K562 (cell line): ENCODE results near the gene STAM2. TPM values are rescaled to one million over a fixed set of nuclear protein-coding genes. Genes with fewer than 3 reads are reported as not detected.

Experiments
- ATAC-seq: fragments of 200-7000 bp; cut with Tn5 transposase; 3 replicates; pipeline ENCODE4 v1.9.1; 2020; ENCODE audit warnings: moderate library complexity
- BruUV-seq: library from RNA; stranded (reverse); fragments of 400-500 nt; replicated peaks from 2 replicates; lab custom pipeline; 2021; lab: Mats Ljungman, UMichigan
- CTCF ChIA-PET: fragments of 300-600 bp; formaldehyde crosslinking; extraction: SDS; loops from one replicate; lab custom pipeline; 2021; ENCODE audit warnings: low intra/inter-chr PET ratio; lab: Yijun Ruan, JAX
- POLR2A ChIA-PET: fragments of 300-600, 350-650 bp; sonication (Branson Sonifier 250); formaldehyde crosslinking; extraction: SDS; loops from one replicate; lab custom pipeline; 2021; ENCODE audit warnings: antibody characterized with exemption, inconsistent platforms; lab: Yijun Ruan, JAX
- DNase-seq, 4 experiments: peaks; one replicate each; pipeline versions ENCODE4 v3.0.0 to v3.0.0-alpha.2; 2011 to 2018; ENCODE audit warnings: low spot score in 3 of 4, mixed read lengths in 3 of 4; ENCODE audit errors: extremely low read depth in 1 of 4
- FAIRE-seq: peaks from 2 replicates; lab custom pipeline; 2011; peaks lifted over from hg19 to GRCh38; lab: Jason Lieb, UNC
- H2AFZ ChIP-seq: 2 replicates; pipeline ENCODE4 v1.6.0; 2011; ENCODE audit warnings: low read depth, low read length, control low read depth, inconsistent platforms
- H3K27ac ChIP-seq: fragments of 200-600 bp; 3 replicates; pipeline ENCODE4 v1.8.0; 2011; ENCODE audit warnings: low read depth, mild to moderate bottlenecking, control low read depth, inconsistent platforms, low read length, moderate library complexity, mixed read lengths; ENCODE audit errors: extremely low read depth
- H3K27me3 ChIP-seq, 2 experiments: fragments of 300-600 bp in 1 of 2; 2 replicates in 1 of 2; 3 replicates in 1 of 2; pipeline versions ENCODE4 v1.6.0 to v1.8.0; 2011; ENCODE audit warnings: inconsistent platforms in 2 of 2, low read length in 2 of 2, mild to moderate bottlenecking in 1 of 2, mixed read lengths in 1 of 2, moderate library complexity in 1 of 2; ENCODE audit not compliant: control insufficient read depth in 2 of 2, insufficient read depth in 2 of 2
- H3K36me3 ChIP-seq: fragments of 300-600 bp; 3 replicates; pipeline ENCODE4 v1.8.0; 2011; ENCODE audit warnings: mild to moderate bottlenecking, low read length, inconsistent platforms; ENCODE audit not compliant: control insufficient read depth, insufficient read depth
- H3K4me1 ChIP-seq, 2 experiments: fragments of 200-600 bp in 1 of 2; replicated peaks in 1 of 2; 2 replicates in 1 of 2; 3 replicates in 1 of 2; pipeline versions ENCODE4 v1.5.1 to v1.8.0; 2011; ENCODE audit warnings: inconsistent platforms in 2 of 2, low read length in 2 of 2, mild to moderate bottlenecking in 1 of 2, mixed read lengths in 1 of 2, moderate library complexity in 1 of 2; ENCODE audit not compliant: control insufficient read depth in 2 of 2, insufficient read depth in 2 of 2
- H3K4me2 ChIP-seq: 2 replicates; pipeline ENCODE4 v1.6.1; 2011; ENCODE audit warnings: low read length, control low read depth, inconsistent platforms, mixed read lengths; ENCODE audit not compliant: insufficient read depth
- H3K4me3 ChIP-seq: fragments of 200-600 bp; sonication (generic), shearing (Covaris generic); 2 replicates; pipeline ENCODE4 v1.5.1; 2016; ENCODE audit warnings: control low read depth, inconsistent platforms
- H3K79me2 ChIP-seq: fragments of 200-600 bp; 3 replicates; pipeline ENCODE4 v1.8.0; 2011; ENCODE audit warnings: low read length, inconsistent platforms; ENCODE audit not compliant: control insufficient read depth, insufficient read depth
- H3K9ac ChIP-seq, 2 experiments: 2 replicates each; pipeline versions ENCODE4 v1.6.0 to v1.6.1; 2011; ENCODE audit warnings: low read depth in 2 of 2, low read length in 2 of 2, control low read depth in 1 of 2, inconsistent platforms in 1 of 2, mild to moderate bottlenecking in 1 of 2, mixed read lengths in 1 of 2; ENCODE audit not compliant: insufficient read depth in 1 of 2
- H3K9me1 ChIP-seq: one replicate; pipeline ENCODE4 v1.6.0; 2011; ENCODE audit warnings: inconsistent platforms, mild to moderate bottlenecking, low read length, moderate library complexity; ENCODE audit not compliant: control insufficient read depth, insufficient read depth
- H3K9me3 ChIP-seq: replicated peaks from 2 replicates; pipeline ENCODE4 v1.5.1; 2011; ENCODE audit warnings: low read depth, low read length, inconsistent platforms; ENCODE audit not compliant: control insufficient read depth, insufficient read depth
- H4K20me1 ChIP-seq: replicated peaks from 2 replicates; pipeline ENCODE4 v1.6.1; 2011; ENCODE audit warnings: low read length, inconsistent platforms, mixed read lengths; ENCODE audit not compliant: control insufficient read depth, insufficient read depth
- CEBPG ChIP-seq, 3 experiments: fragments of 200-800 bp in 1 of 3; sonication (Bioruptor generic) in 1 of 3; sonication (generic) in 1 of 3; formaldehyde crosslinking in 1 of 3; IDR thresholded peaks in 2 of 3; conservative IDR thresholded peaks in 1 of 3; 2 replicates each; pipeline versions ENCODE4 v1.6.1 to v1.8.0; 2016 to 2022; ENCODE audit warnings: missing compliant biosample characterization in 2 of 3, missing genetic modification characterization in 2 of 3, mild to moderate bottlenecking in 1 of 3, missing genetic modification reagents in 1 of 3
- FOXA1 ChIP-seq: fragments of 450-650 bp; IDR thresholded peaks from 2 replicates; pipeline ENCODE4 v1.6.1; 2016; ENCODE audit warnings: mild to moderate bottlenecking, borderline replicate concordance
- GABPB2 ChIP-seq: fragments of 250-450 bp; sonication (Bioruptor Pico); conservative IDR thresholded peaks from 2 replicates; pipeline ENCODE4 v1.5.1; 2021; ENCODE audit warnings: mild to moderate bottlenecking
- HDAC1 ChIP-seq, 2 experiments: fragments of 450-650 bp; IDR thresholded peaks; 2 replicates each; pipeline ENCODE4 v1.6.1; 2016 to 2017; ENCODE audit warnings: inconsistent platforms in 1 of 2, mild to moderate bottlenecking in 1 of 2, moderate library complexity in 1 of 2
- HNRNPUL1 ChIP-seq: fragments of 200-400 bp; formaldehyde crosslinking; IDR thresholded peaks from 2 replicates; pipeline ENCODE4 v1.6.1; 2017; ENCODE audit warnings: low read length
- KLF1 ChIP-seq: fragments of 450-650 bp; IDR thresholded peaks from 2 replicates; pipeline ENCODE4 v1.6.1; 2016; ENCODE audit warnings: missing genetic modification characterization, missing compliant biosample characterization
- NCOA4 ChIP-seq: fragments of 450-650 bp; IDR thresholded peaks from 2 replicates; pipeline ENCODE4 v1.6.1; 2018; ENCODE audit warnings: mild to moderate bottlenecking; ENCODE audit not compliant: partially characterized antibody
- PML ChIP-seq: IDR thresholded peaks from 2 replicates; pipeline ENCODE4 v1.6.1; 2012; ENCODE audit warnings: low read length, inconsistent platforms
- XRCC5 ChIP-seq: fragments of 200-400 bp; formaldehyde crosslinking; IDR thresholded peaks from 2 replicates; pipeline ENCODE4 v1.6.1; 2017; ENCODE audit warnings: low read depth, mild to moderate bottlenecking, low read length
- ZNF133 ChIP-seq: fragments of 250-450 bp; sonication (Bioruptor Pico); IDR thresholded peaks from 2 replicates; pipeline ENCODE4 v1.4.0; 2020; ENCODE audit warnings: mild to moderate bottlenecking
- ZNF695 ChIP-seq: fragments of 450-650 bp; formaldehyde crosslinking; IDR thresholded peaks from 2 replicates; pipeline ENCODE4 v1.4.0; 2020; ENCODE audit warnings: mild to moderate bottlenecking, moderate library complexity
- ZNF75A ChIP-seq: fragments of 450-650 bp; formaldehyde crosslinking; IDR thresholded peaks from 2 replicates; pipeline ENCODE4 v1.4.0; 2020; ENCODE audit warnings: mild to moderate bottlenecking
- ZNF766 ChIP-seq: fragments of 200-800 bp; sonication (Bioruptor generic); conservative IDR thresholded peaks from 2 replicates; pipeline ENCODE4 v1.6.1; 2016; ENCODE audit warnings: missing genetic modification characterization, missing compliant biosample characterization
- WGBS: fragments of 100-300 bp; shearing (Covaris generic); methylation state at CpG from one replicate; pipeline ENCODE4 v1.1.6; 2016; ENCODE audit warnings: low coverage, mixed read lengths; ENCODE audit not compliant: insufficient coverage; ENCODE audit errors: missing lambda C conversion rate; 5-methylcytosine and 5-hydroxymethylcytosine counted together
- in situ Hi-C: fragments of 300-500 bp; cut with MboI; formaldehyde crosslinking; loops from 4 replicates; pipeline ENCODE4 v1.15.0; 2018; ENCODE audit warnings: inconsistent platforms, mixed read lengths
- intact Hi-C: fragments of 100-400 bp; cut with micrococcal nuclease; formaldehyde crosslinking; loops from 2 replicates; pipeline ENCODE4 v1.14.2; 2022
- polyA plus RNA-seq, 8 experiments: library from polyadenylated mRNA; depleted of rRNA in 4 of 8; stranded (reverse) in 5 of 8; unstranded in 3 of 8; fragments of >200 nt; fragmentation: Nextera tagmentation in 2 of 8; fragmentation: Illumina TruSeq in 1 of 8; extraction: Ambion mirVana in 2 of 8; extraction: Trizol in 1 of 8; gene quantifications; 2 replicates each; pipeline versions ENCODE4 v1.2.1 to v1.2.3, GENCODE V29; 2011 to 2014; ENCODE audit warnings: inconsistent platforms in 1 of 8, missing spikeins in 1 of 8
- total RNA-seq, 7 experiments: library from RNA; depleted of rRNA in 6 of 7; stranded (reverse); fragments of >200 nt in 6 of 7; fragmentation: Illumina TruSeq in 2 of 7; extraction: Trizol in 2 of 7; gene quantifications; 2 replicates each; pipeline versions ENCODE4 v1.2.1 to v1.2.3, GENCODE V29; 2011 to 2021; ENCODE audit warnings: low replicate concordance in 1 of 7
- TF ChIP-seq, protein P1 (sequence below): fragments of 450-650 bp; IDR thresholded peaks from 2 replicates; pipeline ENCODE4 v1.6.1; 2016; ENCODE audit warnings: borderline replicate concordance

Gene STAM2
- total and polyA plus RNA-seq, 9 of the 15 experiments (the other 6 are each of a cell fraction or from before 2014, with no cell fraction given): 4.5 to 13.9 (median 8.7) TPM

DNA sequence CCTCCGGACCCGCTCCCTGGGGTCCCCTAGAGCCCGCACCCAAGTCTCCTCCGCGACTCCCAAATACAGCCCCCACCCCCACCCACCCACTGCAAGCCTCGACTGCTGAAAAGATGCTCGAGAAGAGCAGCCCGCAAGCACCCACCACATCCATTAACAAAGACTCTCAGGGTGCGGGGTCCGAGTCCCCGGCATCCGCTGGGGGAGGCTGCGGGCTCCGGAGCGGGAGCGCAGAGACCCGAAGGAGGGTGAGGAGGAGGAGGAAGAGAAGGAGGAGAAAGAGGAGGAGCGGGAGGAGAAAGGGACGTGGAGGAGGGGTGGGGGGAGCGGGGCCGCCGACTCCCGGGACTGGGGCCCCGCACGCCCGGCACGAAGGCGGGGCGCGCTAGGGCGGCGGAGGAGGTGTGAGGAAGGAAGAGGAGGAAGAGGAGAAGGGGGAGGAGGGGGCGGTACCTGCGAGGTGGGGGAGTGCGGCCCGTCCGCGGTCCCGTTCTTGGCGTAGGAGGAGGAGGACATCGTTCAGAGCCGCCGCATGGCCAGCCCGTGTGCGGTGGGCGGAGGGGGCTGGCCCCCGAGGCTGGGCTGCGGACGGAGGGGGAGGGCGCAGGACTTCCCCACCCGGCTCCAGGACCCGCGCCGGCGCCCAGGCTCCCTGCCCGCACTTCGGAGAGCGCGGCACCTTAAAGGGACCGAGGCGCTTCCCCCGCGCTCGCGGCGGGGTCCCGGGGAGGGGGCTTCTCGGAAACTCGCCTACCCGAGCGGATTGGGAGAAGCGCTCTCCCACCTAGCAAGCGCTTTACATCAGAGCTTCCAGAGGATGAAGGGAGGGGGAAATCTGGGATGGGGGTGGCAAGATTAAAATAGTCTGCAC lies 76.8 kb downstream of the STAM2 start, which contains the start of gene CACNB4:
CACNB4 (minus strand) TSS at position 549 of the 871 bp plus-strand sequence.
- H3K27me3 ChIP-seq: peaks cover 33 to 56% of the 10 kb centered on the region in 2 experiments
- TF ChIP-seq PML: no peak
- TF ChIP-seq HNRNPUL1: no peak
- TF ChIP-seq GABPB2 (CRISPR knock-in tag): no peak
- TF ChIP-seq CEBPG (CRISPR knock-in tag; IDR thresholded peaks at IDR 0.05): no peak
- no peak for TF ChIP-seq CEBPG (tag; conservative IDR thresholded peaks at IDR 0.05 in 1 of 2, IDR thresholded peaks at IDR 0.05 in 1 of 2)
- TF ChIP-seq KLF1: no peak
- TF ChIP-seq XRCC5: no peak
- no peak for TF ChIP-seq ZNF766 (CRISPR knock-in tag)
- no peak for TF ChIP-seq NCOA4
- no peak for TF ChIP-seq HDAC1 (IDR thresholded peaks at IDR 0.05)
- TF ChIP-seq FOXA1: no peak
- no peak for TF ChIP-seq ZNF75A (CRISPR knock-in tag)
- TF ChIP-seq, protein P1, sequence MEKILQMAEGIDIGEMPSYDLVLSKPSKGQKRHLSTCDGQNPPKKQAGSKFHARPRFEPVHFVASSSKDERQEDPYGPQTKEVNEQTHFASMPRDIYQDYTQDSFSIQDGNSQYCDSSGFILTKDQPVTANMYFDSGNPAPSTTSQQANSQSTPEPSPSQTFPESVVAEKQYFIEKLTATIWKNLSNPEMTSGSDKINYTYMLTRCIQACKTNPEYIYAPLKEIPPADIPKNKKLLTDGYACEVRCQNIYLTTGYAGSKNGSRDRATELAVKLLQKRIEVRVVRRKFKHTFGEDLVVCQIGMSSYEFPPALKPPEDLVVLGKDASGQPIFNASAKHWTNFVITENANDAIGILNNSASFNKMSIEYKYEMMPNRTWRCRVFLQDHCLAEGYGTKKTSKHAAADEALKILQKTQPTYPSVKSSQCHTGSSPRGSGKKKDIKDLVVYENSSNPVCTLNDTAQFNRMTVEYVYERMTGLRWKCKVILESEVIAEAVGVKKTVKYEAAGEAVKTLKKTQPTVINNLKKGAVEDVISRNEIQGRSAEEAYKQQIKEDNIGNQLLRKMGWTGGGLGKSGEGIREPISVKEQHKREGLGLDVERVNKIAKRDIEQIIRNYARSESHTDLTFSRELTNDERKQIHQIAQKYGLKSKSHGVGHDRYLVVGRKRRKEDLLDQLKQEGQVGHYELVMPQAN: no peak
- TF ChIP-seq ZNF695: no peak
- TF ChIP-seq ZNF133: no peak
- TF ChIP-seq, all 486 proteins: peak for 0
- Histone ChIP-seq H3K9me3 (no peaks in the 10 kb centered on the region), H3K79me2 (no peaks in the 10 kb centered on the region), H3K27ac (no peak within 1 kb of the TSS), H2AFZ (no peak within 1 kb of the TSS), H3K36me3 (no peaks in the 10 kb centered on the region), H3K4me1 (peaks cover 0 to 14% of the 10 kb centered on the region in 2 experiments; a peak in 1 of 5 replicates), H4K20me1 (no peaks in the 10 kb centered on the region), H3K4me3 (no peak within 1 kb of the TSS), H3K9ac (no peak within 1 kb of the TSS), H3K9me1 (no peaks in the 10 kb centered on the region), H3K4me2 (no peak within 1 kb of the TSS)
- no TSS peak for BruUV-seq
- intact Hi-C loops: no loop called here
- DNase-seq: peak in 1 of 4 experiments; percentile 18
- in situ Hi-C loops: no loop called here
- ChIA-PET CTCF (no interaction called here), POLR2A (no interaction called here)
- ATAC-seq: no peak; the same call in 2 of the 3 replicates
- no peak for FAIRE-seq
- 28% methylated on average over 26 of the region's 73 CpGs for whole genome bisulfite sequencing
